SK-N-SH (cell line): ENCODE results near the gene CLCA4. TPM values are rescaled to one million over a fixed set of nuclear protein-coding genes. Genes with fewer than 3 reads are reported as not detected.

Experiments used
- CTCF ChIA-PET: fragments of 300-600, 350-600 bp; formaldehyde crosslinking; extraction: SDS; loops from one replicate; lab custom pipeline; 2021; lab: Yijun Ruan, JAX
- POLR2A ChIA-PET: fragments of 350-600 bp; sonication (Branson Sonifier 250); formaldehyde crosslinking; extraction: SDS; loops from one replicate; lab custom pipeline; 2020; ENCODE audit warnings: antibody characterized with exemption, inconsistent platforms; lab: Yijun Ruan, JAX
- DNase-seq: peaks from one replicate; pipeline ENCODE4 v3.0.0; 2012
- H2AFZ ChIP-seq: fragments of 200-600 bp; sonication (generic); 2 replicates; pipeline ENCODE4 v1.8.1; 2016; ENCODE audit warnings: antibody characterized with exemption, mild to moderate bottlenecking, low read depth
- H3F3A ChIP-seq: fragments of 200-600 bp; sonication (generic); replicated peaks from 2 replicates; pipeline ENCODE3; 2016; ENCODE audit warnings: antibody characterized with exemption, mild to moderate bottlenecking; ENCODE audit not compliant: insufficient read depth
- H3K27ac ChIP-seq, 2 experiments: fragments of 200-500 bp in 1 of 2; fragments of 200-600 bp in 1 of 2; sonication (Bioruptor generic) in 1 of 2; sonication (generic), shearing (Covaris generic) in 1 of 2; 2 replicates each; pipeline versions ENCODE4 v1.5.1 to v1.6.1; 2014 to 2016; ENCODE audit warnings: low read depth in 2 of 2, inconsistent platforms in 1 of 2, low read length in 1 of 2, mild to moderate bottlenecking in 1 of 2, mixed read lengths in 1 of 2
- H3K27me3 ChIP-seq: fragments of 200-600 bp; sonication (generic), shearing (Covaris generic); 2 replicates; pipeline ENCODE4 v1.6.1; 2016; ENCODE audit warnings: mixed run types; ENCODE audit not compliant: insufficient read depth
- H3K36me3 ChIP-seq, 2 experiments: fragments of 200-500 bp in 1 of 2; fragments of 200-600 bp in 1 of 2; sonication (Bioruptor generic) in 1 of 2; sonication (generic) in 1 of 2; replicated peaks in 1 of 2; 2 replicates each; pipeline versions ENCODE3 to v1.5.1; 2014 to 2016; ENCODE audit warnings: low read length in 1 of 2, mild to moderate bottlenecking in 1 of 2; ENCODE audit not compliant: insufficient read depth in 2 of 2, control insufficient read depth in 1 of 2
- H3K4me1 ChIP-seq, 2 experiments: fragments of 200-500 bp in 1 of 2; fragments of 200-600 bp in 1 of 2; sonication (Bioruptor generic) in 1 of 2; sonication (generic), shearing (Covaris generic) in 1 of 2; 2 replicates each; pipeline versions ENCODE4 v1.5.1 to v1.6.1; 2014 to 2016; ENCODE audit warnings: low read depth in 1 of 2, low read length in 1 of 2, mixed run types in 1 of 2; ENCODE audit not compliant: insufficient read depth in 2 of 2, control insufficient read depth in 1 of 2
- H3K4me2 ChIP-seq: fragments of 200-600 bp; sonication (generic), shearing (Covaris generic); 2 replicates; pipeline ENCODE4 v1.6.1; 2017; ENCODE audit warnings: mixed run types
- H3K4me3 ChIP-seq, 2 experiments: fragments of 200-500 bp in 1 of 2; fragments of 200-600 bp in 1 of 2; sonication (Bioruptor generic) in 1 of 2; sonication (generic), shearing (Covaris generic) in 1 of 2; 2 replicates each; pipeline versions ENCODE4 v1.5.1 to v1.8.1; 2014 to 2016; ENCODE audit warnings: low read depth in 2 of 2, inconsistent platforms in 1 of 2, low read length in 1 of 2, mild to moderate bottlenecking in 1 of 2, mixed read lengths in 1 of 2, moderate library complexity in 1 of 2
- H3K79me2 ChIP-seq: fragments of 200-600 bp; sonication (generic); 2 replicates; pipeline ENCODE4 v1.8.1; 2017; ENCODE audit warnings: mild to moderate bottlenecking; ENCODE audit not compliant: insufficient read depth
- H3K9ac ChIP-seq: fragments of 200-600 bp; sonication (generic); 2 replicates; pipeline ENCODE4 v1.6.1; 2017; ENCODE audit warnings: mixed run types
- H3K9me2 ChIP-seq: fragments of 200-600 bp; sonication (generic); 2 replicates; pipeline ENCODE4 v1.6.1; 2017; ENCODE audit warnings: mixed run types
- H3K9me3 ChIP-seq: fragments of 200-600 bp; sonication (generic); 2 replicates; pipeline ENCODE4 v1.6.1; 2017; ENCODE audit warnings: mixed run types, mild to moderate bottlenecking, moderate library complexity
- H4K20me1 ChIP-seq: fragments of 200-600 bp; sonication (generic); 2 replicates; pipeline ENCODE4 v1.6.1; 2017; ENCODE audit warnings: mild to moderate bottlenecking, mixed run types; ENCODE audit not compliant: insufficient read depth
- ELF1 ChIP-seq: IDR thresholded peaks from 2 replicates; pipeline ENCODE4 v1.4.0; 2012
- EZH2phosphoT487 ChIP-seq: fragments of 200-600 bp; sonication (generic); IDR thresholded peaks from 2 replicates; pipeline ENCODE4 v1.6.1; 2017; ENCODE audit warnings: low read depth, mixed run types, mild to moderate bottlenecking, antibody characterized with exemption, moderate library complexity, borderline replicate concordance
- FOSL2 ChIP-seq: IDR thresholded peaks from 2 replicates; pipeline ENCODE4 v1.4.0; 2012; ENCODE audit warnings: low read depth, mild to moderate bottlenecking, moderate library complexity, borderline replicate concordance
- JUND ChIP-seq: IDR thresholded peaks from 2 replicates; pipeline ENCODE4 v1.4.0; 2012
- POLR2AphosphoS5 ChIP-seq: IDR thresholded peaks from 2 replicates; pipeline ENCODE4 v1.6.1; 2012; ENCODE audit warnings: low read depth, low read length
- RAD21 ChIP-seq: IDR thresholded peaks from 2 replicates; pipeline ENCODE4 v1.6.1; 2012; ENCODE audit warnings: mild to moderate bottlenecking, low read length
- RCOR1 ChIP-seq: fragments of 150-350 bp; IDR thresholded peaks from 2 replicates; pipeline ENCODE4 v1.6.1; 2017; ENCODE audit warnings: antibody characterized with exemption, low read length
- TAF1 ChIP-seq: IDR thresholded peaks from 2 replicates; pipeline ENCODE4 v1.6.1; 2012; ENCODE audit warnings: low read depth, mild to moderate bottlenecking, low read length, moderate library complexity, borderline replicate concordance
- TCF12 ChIP-seq: IDR thresholded peaks from 2 replicates; pipeline ENCODE4 v1.4.0; 2012
- TEAD4 ChIP-seq: IDR thresholded peaks from 2 replicates; pipeline ENCODE4 v1.4.0; 2012; ENCODE audit warnings: mild to moderate bottlenecking, borderline replicate concordance; ENCODE audit not compliant: insufficient read depth
- YY1 ChIP-seq: IDR thresholded peaks from 2 replicates; pipeline ENCODE4 v1.4.0; 2012; ENCODE audit warnings: low read depth, mild to moderate bottlenecking
- WGBS: methylation state at CpG from one replicate; pipeline ENCODE4 v1.1.6; 2017; ENCODE audit warnings: low lambda C conversion rate; 5-methylcytosine and 5-hydroxymethylcytosine counted together
- polyA plus RNA-seq, 3 experiments: library from polyadenylated mRNA; depleted of rRNA; stranded (reverse); fragments of >200 nt; gene quantifications; 2 replicates each; pipeline ENCODE4 v1.2.3, GENCODE V29; 2012
- TF ChIP-seq, protein P1 (sequence below): fragments of 200-600 bp; sonication (generic); IDR thresholded peaks from 2 replicates; pipeline ENCODE4 v1.6.1; 2017; ENCODE audit warnings: antibody characterized with exemption, mild to moderate bottlenecking, moderate library complexity
- TF ChIP-seq, protein P2 (sequence below): IDR thresholded peaks from 2 replicates; pipeline ENCODE4 v1.4.0; 2012; ENCODE audit warnings: low read depth
- TF ChIP-seq, protein P3 (sequence below): IDR thresholded peaks from 2 replicates; pipeline ENCODE4 v1.4.0; 2012; ENCODE audit warnings: low read depth, borderline replicate concordance
- TF ChIP-seq, protein P4 (sequence below): IDR thresholded peaks from 2 replicates; pipeline ENCODE4 v1.4.0; 2012; ENCODE audit warnings: low read depth, borderline replicate concordance
- TF ChIP-seq, protein P5 (sequence below): IDR thresholded peaks from 2 replicates; pipeline ENCODE4; 2012

Gene CLCA4
- polyA plus RNA-seq, 1 of the 3 experiments (the other 2 are of a cell fraction) = not detected

DNA sequence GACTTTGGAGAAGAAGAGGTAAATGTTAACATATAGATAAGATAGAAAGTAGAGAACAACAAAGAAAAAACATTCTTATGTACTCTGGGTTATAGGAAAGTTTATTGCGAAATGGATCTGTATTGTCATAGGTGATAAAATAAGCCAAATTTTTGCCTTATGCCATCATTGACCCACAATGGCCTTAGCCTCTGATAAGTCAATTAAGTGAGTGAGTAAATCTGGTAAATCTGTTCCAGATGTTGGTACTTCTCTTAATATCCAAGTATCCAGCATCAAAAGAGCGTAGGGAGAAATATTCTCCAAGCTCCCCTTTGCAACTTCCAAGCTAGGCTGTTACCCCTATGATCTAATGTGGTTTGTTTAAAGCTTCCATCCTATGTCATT is 38.3 kb upstream of the CLCA4 start:
- no peak for DNase-seq
- no peaks in the 10 kb centered on the region; a peak in 1 of 4 replicates for H3K4me1 ChIP-seq
- POLR2A ChIA-PET = no interaction called here
- no peak for TF ChIP-seq JUND
- TF ChIP-seq TCF12 = peak; percentile 13; the same call in 1 of the 2 replicates
- H3K36me3 ChIP-seq = no peaks in the 10 kb centered on the region
- CTCF ChIA-PET = interaction anchor here (0.7 to 5.3 kb wide), 7 partner anchors 8 to 233 kb away, joined by 3 to 25 read pairs (median 4); no protein-coding TSS in a partner anchor
- no peaks in the 10 kb centered on the region for H3K9me2 ChIP-seq
- H3K4me2 ChIP-seq = no peak overlapping the region
- H3K27ac ChIP-seq = no peak overlapping the region
- no peaks in the 10 kb centered on the region for H3K9me3 ChIP-seq
- H4K20me1 ChIP-seq = no peaks in the 10 kb centered on the region
- no peak overlapping the region for H3K4me3 ChIP-seq
- 36% methylated on average over 2 of the region's 2 CpGs for WGBS
- H2AFZ ChIP-seq = no peak overlapping the region
- no peaks in the 10 kb centered on the region for H3F3A ChIP-seq
- H3K9ac ChIP-seq = no peak overlapping the region
- no peaks in the 10 kb centered on the region for H3K27me3 ChIP-seq
- H3K79me2 ChIP-seq = no peaks in the 10 kb centered on the region

DNA sequence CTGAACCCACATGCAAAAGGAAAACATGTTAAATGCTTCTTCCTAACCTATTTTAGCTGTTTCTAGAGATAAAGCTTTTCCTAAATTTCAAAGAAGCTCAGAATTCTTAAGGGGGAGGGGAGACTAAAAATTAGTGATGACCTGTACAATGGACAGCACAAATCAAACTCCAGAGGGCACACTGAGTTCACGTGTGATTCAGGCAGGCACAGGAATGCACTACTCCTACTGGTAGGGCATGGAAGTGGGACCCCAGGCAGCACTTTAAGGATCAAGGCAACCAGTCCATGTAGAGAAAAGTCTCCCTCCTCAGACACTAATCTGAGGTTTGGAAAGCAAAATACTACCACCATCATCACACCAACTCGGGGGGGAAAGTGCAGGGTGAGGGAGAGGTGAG is 31.3 kb upstream of the CLCA4 start:
- CTCF ChIA-PET = interaction anchor here (1.2 kb wide), 1 partner anchor 16 kb away, joined by 5 read pairs; no protein-coding TSS in a partner anchor
- DNase-seq = peak; percentile 21
- Histone ChIP-seq H2AFZ (no peak overlapping the region), H3K4me3 (no peak overlapping the region), H3K27ac (no peak overlapping the region), H3K79me2 (no peaks in the 10 kb centered on the region), H3K9ac (no peak overlapping the region)
- TF ChIP-seq, protein P1, sequence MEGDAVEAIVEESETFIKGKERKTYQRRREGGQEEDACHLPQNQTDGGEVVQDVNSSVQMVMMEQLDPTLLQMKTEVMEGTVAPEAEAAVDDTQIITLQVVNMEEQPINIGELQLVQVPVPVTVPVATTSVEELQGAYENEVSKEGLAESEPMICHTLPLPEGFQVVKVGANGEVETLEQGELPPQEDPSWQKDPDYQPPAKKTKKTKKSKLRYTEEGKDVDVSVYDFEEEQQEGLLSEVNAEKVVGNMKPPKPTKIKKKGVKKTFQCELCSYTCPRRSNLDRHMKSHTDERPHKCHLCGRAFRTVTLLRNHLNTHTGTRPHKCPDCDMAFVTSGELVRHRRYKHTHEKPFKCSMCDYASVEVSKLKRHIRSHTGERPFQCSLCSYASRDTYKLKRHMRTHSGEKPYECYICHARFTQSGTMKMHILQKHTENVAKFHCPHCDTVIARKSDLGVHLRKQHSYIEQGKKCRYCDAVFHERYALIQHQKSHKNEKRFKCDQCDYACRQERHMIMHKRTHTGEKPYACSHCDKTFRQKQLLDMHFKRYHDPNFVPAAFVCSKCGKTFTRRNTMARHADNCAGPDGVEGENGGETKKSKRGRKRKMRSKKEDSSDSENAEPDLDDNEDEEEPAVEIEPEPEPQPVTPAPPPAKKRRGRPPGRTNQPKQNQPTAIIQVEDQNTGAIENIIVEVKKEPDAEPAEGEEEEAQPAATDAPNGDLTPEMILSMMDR = peak; percentile 29; the same call in 1 of the 2 replicates
- TF ChIP-seq YY1 (no peak), RAD21 (peak; percentile 28)
- TF ChIP-seq, all 33 proteins: peak for 2
- no peaks in the 10 kb centered on the region for H3K36me3 ChIP-seq
- no peaks in the 10 kb centered on the region for H3K27me3 ChIP-seq
- no peaks in the 10 kb centered on the region for H3K9me3 ChIP-seq
- no peaks in the 10 kb centered on the region for H3F3A ChIP-seq
- no peaks in the 10 kb centered on the region for H3K9me2 ChIP-seq
- H3K4me2 ChIP-seq = no peak overlapping the region
- H4K20me1 ChIP-seq = no peaks in the 10 kb centered on the region
- no peaks in the 10 kb centered on the region for H3K4me1 ChIP-seq
- 21% methylated on average over 2 of the region's 2 CpGs for WGBS
- POLR2A ChIA-PET = no interaction called here

DNA sequence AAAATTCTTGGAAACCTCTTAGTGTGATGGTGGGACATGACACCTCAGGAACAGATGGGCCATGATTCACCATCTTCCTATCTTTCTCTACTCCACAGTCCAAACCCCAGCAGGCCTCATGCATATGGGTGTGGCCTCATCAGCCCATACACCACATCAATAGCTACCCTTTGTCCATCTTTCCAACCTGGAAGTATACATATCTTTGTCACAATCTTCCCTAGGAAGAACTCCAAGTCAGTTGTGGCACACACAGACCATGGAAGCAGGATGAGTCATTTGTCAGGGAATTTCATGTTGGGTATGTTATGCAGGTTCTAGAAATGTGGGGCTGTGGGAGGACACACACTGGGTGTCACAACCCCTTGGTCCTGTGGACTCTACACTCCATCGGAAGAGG is 30.5 kb upstream of the CLCA4 start:
- no peak overlapping the region for H2AFZ ChIP-seq
- TF ChIP-seq, protein P2, sequence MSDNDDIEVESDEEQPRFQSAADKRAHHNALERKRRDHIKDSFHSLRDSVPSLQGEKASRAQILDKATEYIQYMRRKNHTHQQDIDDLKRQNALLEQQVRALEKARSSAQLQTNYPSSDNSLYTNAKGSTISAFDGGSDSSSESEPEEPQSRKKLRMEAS = no peak
- TF ChIP-seq TEAD4 (no peak), RCOR1 (no peak), FOSL2 (no peak), POLR2AphosphoS5 (no peak), ELF1 (no peak), TAF1 (no peak), EZH2phosphoT487 (no peak)
- TF ChIP-seq, protein P3, sequence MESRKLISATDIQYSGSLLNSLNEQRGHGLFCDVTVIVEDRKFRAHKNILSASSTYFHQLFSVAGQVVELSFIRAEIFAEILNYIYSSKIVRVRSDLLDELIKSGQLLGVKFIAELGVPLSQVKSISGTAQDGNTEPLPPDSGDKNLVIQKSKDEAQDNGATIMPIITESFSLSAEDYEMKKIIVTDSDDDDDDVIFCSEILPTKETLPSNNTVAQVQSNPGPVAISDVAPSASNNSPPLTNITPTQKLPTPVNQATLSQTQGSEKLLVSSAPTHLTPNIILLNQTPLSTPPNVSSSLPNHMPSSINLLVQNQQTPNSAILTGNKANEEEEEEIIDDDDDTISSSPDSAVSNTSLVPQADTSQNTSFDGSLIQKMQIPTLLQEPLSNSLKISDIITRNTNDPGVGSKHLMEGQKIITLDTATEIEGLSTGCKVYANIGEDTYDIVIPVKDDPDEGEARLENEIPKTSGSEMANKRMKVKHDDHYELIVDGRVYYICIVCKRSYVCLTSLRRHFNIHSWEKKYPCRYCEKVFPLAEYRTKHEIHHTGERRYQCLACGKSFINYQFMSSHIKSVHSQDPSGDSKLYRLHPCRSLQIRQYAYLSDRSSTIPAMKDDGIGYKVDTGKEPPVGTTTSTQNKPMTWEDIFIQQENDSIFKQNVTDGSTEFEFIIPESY = no peak
- TF ChIP-seq, protein P4, sequence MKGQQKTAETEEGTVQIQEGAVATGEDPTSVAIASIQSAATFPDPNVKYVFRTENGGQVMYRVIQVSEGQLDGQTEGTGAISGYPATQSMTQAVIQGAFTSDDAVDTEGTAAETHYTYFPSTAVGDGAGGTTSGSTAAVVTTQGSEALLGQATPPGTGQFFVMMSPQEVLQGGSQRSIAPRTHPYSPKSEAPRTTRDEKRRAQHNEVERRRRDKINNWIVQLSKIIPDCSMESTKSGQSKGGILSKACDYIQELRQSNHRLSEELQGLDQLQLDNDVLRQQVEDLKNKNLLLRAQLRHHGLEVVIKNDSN = no peak
- TF ChIP-seq, protein P5, sequence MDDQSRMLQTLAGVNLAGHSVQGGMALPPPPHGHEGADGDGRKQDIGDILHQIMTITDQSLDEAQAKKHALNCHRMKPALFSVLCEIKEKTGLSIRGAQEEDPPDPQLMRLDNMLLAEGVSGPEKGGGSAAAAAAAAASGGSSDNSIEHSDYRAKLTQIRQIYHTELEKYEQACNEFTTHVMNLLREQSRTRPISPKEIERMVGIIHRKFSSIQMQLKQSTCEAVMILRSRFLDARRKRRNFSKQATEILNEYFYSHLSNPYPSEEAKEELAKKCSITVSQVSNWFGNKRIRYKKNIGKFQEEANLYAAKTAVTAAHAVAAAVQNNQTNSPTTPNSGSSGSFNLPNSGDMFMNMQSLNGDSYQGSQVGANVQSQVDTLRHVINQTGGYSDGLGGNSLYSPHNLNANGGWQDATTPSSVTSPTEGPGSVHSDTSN = no peak
- H3K9ac ChIP-seq = no peak overlapping the region
- ChIA-PET CTCF (interaction anchor here (1.0 to 1.6 kb wide), 4 partner anchors 8 to 17 kb away, joined by 3 to 5 read pairs (median 3); no protein-coding TSS in a partner anchor), POLR2A (no interaction called here)
- 88% methylated on average over 1 of the region's 1 CpG for WGBS
- no peak for DNase-seq
- H3K9me2 ChIP-seq = no peaks in the 10 kb centered on the region
- H3K36me3 ChIP-seq = no peaks in the 10 kb centered on the region
- no peak overlapping the region for H3K4me3 ChIP-seq
- H3F3A ChIP-seq = no peaks in the 10 kb centered on the region
- no peak overlapping the region for H3K27ac ChIP-seq
- H3K9me3 ChIP-seq = no peaks in the 10 kb centered on the region
- no peak overlapping the region for H3K4me2 ChIP-seq
- no peaks in the 10 kb centered on the region for H3K4me1 ChIP-seq
- H3K79me2 ChIP-seq = no peaks in the 10 kb centered on the region
- H3K27me3 ChIP-seq = no peaks in the 10 kb centered on the region
- H4K20me1 ChIP-seq = no peaks in the 10 kb centered on the region
